ENCODE results near the gene RESF1.

GRCh38 chr12:31947971-31948370 lies 11.2 kb upstream of the RESF1 start:
- TF ChIP-seq FOS (IDR thresholded peaks at IDR 0.05; ENCODE audit: borderline replicate concordance, insufficient read depth, low read length) (no peak), CTCF (IDR thresholded peaks at IDR 0.05; ENCODE audit: extremely low read depth in 1 of 2, insufficient read depth in 1 of 2, low read depth in 1 of 2, low read length in 2 of 2) (no peak), POLR2A (IDR thresholded peaks at IDR 0.05; ENCODE audit: low read depth, low read length) (no peak), EZH2 (IDR thresholded peaks at IDR 0.05; ENCODE audit: borderline replicate concordance, low read depth, low read length, severe bottlenecking) (no peak), MYC (IDR thresholded peaks at IDR 0.05; ENCODE audit: low read depth, low read length) (no peak)
